OCI-M2 (cell line): Measurements from ENCODE around the gene KRT4.

Experiments used
- DNase-seq: peaks from one replicate; lab custom pipeline; 2025; ENCODE audit not compliant: unreplicated experiment; lab: John Stamatoyannopoulos, UW

Gene KRT4

DNA sequence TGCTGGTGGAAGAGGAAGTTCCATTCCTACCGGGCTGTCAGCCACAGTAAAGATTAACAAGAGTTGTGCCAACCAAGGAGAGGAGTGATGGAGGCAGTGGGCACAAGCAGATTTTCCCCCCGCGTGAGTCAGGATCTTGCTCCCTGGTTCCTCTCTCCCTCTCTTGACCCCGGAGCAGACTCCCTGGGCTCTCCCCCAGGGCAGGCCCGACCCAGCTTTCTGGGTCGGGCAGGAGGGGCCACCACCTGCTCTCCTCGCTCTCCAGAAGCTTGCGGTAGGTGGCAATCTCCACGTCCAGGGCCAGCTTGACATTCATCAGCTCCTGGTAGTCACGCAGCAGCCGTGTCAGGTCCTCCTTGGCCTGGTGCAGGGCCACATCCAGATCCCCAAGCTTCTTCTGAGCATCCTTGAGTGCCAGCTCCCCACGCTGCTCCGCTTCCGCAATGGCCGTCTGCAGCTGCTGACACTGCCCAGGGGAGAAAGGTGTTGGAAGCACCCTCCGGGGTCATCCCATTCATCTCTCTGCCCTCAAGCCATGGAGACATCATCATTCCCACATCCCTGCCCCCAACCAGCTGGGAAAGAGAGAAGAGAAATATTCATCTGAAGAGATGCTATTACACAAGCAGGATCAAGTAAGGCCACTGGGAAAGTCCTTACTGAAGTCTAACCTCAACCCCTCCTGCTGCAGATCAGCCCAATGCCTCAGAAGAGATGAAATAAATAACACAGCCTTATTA is 9.0 kb upstream of the KRT4 start:
- DNase-seq, result no peak

DNA sequence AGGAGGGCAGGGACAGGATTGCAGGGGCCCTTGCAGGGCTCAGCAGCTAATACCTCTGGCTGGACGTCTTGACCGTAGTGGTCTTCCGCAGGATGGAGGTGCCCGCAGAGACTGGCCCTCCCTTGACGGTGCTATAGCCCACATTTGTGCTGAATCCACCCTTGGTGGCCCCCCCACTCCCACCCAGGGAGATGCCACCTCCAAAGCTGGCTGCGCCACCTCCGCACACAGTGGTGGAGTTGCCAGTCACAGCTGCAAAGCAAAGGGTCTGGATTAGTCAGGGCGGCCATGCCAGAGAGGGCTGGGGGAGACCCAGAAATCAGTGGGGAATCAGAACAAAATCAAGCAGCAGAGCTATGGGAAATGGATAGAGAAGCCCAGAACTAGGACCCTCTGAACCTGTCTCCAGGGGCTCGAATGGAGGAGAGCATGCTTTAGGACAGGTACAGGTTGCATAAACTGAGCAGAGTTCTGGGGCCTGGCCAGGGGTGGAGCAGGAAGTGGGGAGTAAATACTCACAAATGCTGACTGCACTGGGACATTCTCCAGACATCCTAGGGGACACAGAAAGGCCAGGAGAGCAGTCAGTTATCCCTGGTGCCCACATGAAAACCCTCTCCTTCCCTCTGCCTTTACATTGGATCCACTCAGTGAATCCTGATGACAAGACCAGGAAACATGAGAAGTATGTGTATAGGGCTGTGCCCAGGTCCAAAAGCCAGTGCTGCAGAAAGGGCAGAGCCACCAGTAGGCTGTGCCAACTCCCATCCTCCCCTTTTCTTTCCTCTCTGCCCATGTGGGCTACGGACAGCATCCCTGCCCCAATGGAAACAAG is 8.1 kb upstream of the KRT4 start:
- DNase-seq, result no peak

- DNase-seq, result no peak
Measured at GRCh38 chr12:52821071-52821730, 7.3 kb upstream of the KRT4 start.

GRCh38 chr12:52820521-52820920 is 6.6 kb upstream of the KRT4 start:
- DNase-seq, result no peak

- DNase-seq, result no peak
Measured at GRCh38 chr12:52819731-52820510, 6.0 kb upstream of the KRT4 start.

- DNase-seq, result no peak
Measured at GRCh38 chr12:52818887-52819420, 5.0 kb upstream of the KRT4 start.

GRCh38 chr12:52818388-52818787 is 4.5 kb upstream of the KRT4 start:
- DNase-seq, result no peak

DNA sequence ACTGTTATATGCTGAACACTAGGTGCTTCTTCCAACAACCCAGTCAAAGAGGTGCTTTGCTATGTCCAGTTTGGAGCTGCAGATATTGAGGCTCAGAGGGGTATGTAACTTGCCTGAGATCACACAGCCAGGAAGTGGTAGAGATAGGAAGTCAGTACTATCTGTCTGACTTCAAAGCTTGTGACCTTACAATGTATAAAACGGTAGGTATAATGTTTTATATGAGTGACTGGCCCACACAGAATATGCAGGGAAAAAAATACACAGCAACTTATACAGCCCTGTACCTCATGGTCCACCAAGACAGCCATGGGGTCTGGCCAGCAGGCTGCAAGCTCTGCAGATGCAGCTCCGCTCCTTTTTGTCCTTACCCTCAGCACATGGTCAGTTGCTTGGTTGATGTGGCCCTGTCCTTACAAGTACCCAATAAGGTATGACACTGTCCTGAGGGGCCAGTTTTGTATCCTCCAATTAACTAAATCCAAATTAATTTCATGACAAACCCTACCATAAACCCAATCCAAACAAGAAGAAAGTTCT is 3.9 kb upstream of the KRT4 start:
- no peak for DNase-seq

DNA sequence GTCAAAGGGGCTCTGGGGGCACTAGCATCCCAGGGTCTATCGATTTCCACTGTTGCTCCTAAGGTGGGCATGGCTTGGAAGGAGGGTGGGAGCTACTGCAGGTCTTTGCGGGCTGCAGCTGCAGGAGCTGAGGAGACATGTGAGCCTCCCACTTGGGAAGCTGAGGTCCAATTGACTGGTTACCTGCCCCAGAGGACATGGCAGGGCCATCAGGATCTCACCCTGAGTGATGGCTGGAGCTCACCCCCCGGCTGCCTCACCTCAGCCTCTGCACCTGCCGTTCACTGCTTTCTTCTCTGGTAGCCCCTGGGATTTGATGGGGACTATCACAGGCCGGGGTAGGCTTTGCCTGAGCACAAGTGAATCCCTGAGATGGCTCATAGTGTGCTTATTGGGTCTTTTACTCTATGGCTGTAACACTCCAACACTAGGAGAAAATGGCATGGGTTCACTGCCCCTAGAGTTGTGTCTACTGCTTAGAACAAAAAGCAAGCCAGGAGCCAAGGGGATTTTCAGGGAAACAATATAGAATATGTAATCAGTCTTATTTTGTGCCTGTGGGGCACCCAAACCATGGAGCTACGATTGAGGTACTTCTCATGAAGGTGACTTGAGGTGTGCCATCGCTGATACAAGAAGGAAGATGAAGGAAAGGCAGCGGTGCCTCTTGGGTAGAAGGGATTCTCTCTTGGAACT is 3.2 kb upstream of the KRT4 start:
- no peak for DNase-seq

DNA sequence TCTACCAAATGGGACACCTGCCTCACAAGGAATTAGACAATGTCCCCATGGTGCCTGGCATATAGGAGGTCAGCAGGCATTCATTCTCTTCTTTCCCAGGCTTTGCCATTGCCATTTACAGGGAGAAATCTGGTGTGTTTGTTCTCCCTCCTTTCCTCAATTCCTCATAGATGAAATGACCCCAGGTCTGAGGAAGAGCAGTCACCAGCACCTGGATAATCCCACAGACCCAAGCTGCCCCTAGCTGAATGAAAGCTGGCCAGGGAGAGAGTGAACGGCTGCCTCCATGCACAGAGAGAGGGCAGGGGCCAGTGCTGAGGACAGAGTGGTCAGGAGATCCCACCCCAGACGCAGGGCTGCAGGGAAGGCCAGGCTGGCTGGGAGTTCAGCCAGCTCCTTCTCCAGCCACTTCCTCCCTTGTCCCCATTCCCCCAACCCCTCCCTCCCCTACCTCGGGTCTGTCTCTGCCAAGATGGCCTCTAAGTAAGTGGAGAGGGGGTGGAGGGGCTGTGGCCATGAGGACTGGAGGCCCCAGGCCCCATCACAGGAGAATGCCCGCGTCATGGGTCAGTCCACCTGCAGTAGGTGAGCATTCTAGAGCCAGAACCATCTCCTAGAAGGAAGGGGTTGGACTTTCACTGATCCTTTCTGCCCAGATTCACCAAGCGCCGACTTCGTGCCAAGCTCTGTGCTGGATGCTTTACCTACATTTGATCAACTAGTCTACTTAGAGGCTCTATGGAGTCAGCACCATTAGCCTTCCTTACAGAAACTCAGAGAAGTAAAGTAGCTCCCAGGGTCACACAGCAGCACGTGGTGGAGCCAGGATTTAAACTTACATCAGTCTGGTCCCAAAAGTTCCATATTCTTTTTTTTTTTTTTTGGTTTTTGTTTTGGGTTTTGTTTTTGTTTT is 2.0 kb upstream of the KRT4 start:
- no peak for DNase-seq

GRCh38 chr12:52815161-52815560 is 1.2 kb upstream of the KRT4 start:
- DNase-seq, result no peak

DNA sequence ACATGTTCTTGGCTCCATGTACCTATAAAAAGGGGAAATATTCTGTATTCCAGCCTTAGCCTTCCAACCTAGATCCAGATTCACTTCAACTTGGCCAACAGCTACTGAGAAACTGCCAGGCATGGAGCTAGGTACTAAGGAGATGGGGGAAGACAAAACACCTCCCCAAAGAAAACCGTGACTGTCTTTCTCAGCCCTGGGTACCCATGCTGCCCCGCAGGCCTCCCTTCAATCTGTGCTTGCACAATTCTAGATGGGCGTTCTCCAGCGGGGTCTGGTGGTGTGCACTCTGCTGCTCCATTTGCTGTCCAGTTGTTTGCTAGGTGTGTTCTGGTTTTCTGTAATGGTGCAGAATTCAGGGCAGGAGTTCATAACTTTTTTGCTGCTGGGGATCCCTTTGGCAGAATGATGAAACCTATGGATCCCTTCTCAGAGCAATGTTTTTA is 817 bp upstream of the KRT4 start:
- no peak for DNase-seq

DNA sequence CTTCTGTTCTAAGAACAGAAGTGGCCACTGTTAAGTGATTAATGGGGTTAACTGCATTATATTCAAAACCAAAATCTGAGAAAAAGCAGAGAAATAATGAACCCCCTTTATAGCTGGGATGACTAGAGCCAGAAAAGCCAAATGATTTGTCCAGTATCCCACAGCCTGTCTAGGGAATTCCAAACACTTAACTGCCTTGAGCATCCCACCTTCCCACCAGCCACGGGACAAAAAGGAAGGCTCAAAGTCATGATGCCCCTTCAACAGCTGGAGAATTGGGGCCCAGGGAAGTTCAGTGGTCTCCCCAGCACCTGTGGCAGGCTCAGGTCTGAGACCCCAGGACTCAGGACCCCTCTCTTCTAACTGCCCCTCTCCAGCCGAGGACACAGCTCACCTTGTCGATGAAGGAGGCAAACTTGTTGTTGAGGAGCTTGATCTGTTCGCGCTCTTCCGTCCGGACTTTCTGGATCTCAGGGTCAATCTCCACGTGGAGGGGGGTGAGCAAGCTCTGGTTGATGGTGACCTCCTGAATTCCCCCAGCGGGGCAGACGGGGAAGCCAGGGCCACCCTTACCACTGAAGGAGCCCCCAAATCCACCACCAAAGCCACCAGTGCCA is 605 bp downstream of the KRT4 start:
- no peak for DNase-seq

GRCh38 chr12:52812749-52813148 is 1.2 kb downstream of the KRT4 start:
- DNase-seq, result no peak

GRCh38 chr12:52812073-52812400 is 1.9 kb downstream of the KRT4 start:
- no peak for DNase-seq

- DNase-seq, result no peak
Measured at GRCh38 chr12:52811191-52812072, 2.5 kb downstream of the KRT4 start.

- no peak for DNase-seq
Measured at GRCh38 chr12:52810554-52810953, 3.4 kb downstream of the KRT4 start.

GRCh38 chr12:52809166-52809565 is 4.8 kb downstream of the KRT4 start:
- DNase-seq, result no peak
